HG03196 (cell line): Measurements from ENCODE around the gene EIF4G3.
"Not testable (repeated sequence)": the region's sequence is repeated elsewhere in the genome, so short reads cannot be mapped to it uniquely, and the experiment has no call there.

Source experiments
- ATAC-seq: cut with Tn5 transposase; IDR thresholded peaks from one replicate; pipeline ENCODE4 v1.9.1; 2021; ENCODE audit not compliant: unreplicated experiment

The EIF4G3 gene

DNA sequence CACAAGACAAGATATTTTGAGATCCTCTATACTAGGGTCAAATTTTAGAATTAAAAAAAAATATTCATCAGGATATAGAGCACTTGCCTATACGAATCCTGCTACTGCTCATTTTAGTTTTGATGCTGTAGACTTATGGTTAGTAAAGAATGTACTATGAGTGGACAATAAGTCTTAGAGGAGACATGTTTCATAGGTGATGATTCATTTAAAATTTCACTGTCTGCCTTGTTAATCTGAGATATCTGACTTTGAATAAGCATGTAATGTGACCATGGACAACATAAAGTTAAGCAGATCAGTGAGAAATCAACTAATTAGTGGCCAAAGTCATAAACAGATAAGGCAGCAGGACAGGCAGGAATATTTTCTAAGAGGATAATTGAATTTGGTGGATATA is 282.8 kb downstream of the EIF4G3 start:
- no peak for ATAC-seq

DNA sequence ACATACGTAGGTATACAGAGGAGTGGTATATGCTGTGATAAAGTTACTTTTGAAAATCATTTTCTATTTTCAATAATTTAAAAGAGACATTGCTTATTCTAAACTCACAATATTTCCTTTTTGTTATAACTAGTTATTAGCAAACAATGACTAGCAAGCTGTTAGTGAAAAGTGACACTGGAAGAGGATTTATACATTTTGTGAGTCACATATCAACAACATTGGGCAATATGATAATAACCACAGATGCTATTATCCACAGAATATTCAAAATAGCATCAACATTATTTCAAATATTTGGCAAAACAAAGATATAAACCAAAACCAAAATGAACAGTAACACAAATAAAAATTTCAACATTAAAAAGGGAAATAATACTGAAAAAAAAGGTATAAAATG is 285.6 kb downstream of the EIF4G3 start:
- no peak for ATAC-seq

DNA sequence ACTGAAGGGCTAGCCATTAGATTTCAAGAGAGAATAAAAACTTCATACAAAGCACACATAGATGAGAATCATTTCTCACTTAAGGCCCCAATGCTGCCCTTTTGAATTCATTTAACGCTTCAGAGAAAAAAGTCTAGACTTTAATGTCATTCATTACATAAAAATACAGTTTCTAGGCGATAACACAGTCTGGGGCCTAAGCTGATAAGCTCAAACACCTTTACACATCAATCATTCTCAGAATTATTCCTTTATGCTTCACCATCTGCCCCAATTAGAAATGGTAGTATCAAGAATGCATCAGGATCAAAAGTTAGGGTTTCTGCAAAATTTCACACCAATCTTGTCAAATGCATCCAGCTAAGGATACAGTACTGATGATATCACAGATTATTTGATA is 289.5 kb downstream of the EIF4G3 start:
- no peak for ATAC-seq

DNA sequence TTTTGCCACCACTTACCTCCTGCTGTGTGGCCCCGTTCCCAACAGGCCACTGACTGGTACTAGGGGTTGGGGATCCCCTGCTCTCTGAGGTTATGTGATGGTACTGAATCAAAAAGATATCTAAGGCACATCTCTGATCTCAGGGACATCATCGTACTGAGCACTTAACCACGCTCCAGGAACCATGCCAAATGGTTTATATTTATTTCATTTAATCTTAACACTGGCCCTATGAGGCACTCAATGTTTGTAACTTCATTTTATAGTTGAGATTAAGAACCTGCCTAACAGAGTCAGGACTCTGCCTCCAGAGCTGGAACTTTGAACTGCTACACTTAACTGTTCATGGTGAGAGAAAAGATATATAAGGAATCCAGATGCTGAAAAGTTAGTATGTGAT is 291.6 kb downstream of the EIF4G3 start:
- no peak for ATAC-seq

- ATAC-seq, result no peak
These were observed 292.2 kb downstream of the EIF4G3 start for GRCh38 chr1:20884513-20884912.

DNA sequence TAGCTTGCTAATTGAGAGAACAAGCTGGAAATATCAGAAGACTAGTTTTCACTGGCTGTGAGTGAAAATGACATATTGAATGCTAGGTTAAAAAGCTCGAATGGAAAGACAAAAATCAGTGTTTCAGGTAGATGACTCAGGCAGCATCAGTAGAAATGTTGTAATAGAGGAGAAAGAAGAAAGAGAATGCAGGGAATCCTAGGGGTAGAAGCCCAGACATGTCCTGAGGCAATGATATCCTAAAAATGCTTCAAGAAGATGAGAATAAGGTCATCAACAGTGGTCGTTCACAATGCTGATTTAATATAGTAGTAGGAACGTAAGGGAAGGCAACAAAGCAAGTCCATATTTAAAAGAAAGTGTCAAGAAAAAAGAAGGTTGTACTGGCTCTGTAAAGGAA is 292.9 kb downstream of the EIF4G3 start:
- ATAC-seq, result no peak

DNA sequence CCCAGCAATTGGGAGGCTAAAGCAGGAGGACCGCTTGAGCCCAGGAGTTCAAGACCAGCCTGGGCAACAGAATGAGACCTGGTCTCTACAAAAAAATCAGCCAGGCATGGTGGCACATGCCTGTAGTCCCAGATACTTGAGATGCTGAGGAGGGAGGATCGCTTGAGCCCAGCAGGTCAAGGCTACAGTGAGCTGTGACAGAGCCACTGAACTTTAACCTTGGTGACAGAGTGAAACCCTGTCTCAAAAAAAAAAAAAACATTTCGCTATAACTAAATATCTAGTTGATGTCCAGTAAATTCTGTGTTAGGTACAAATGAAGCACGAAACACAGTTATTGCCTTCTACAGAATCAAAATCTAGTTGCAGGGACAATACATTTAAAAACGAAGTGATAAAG is 293.9 kb downstream of the EIF4G3 start:
- no peak for ATAC-seq

DNA sequence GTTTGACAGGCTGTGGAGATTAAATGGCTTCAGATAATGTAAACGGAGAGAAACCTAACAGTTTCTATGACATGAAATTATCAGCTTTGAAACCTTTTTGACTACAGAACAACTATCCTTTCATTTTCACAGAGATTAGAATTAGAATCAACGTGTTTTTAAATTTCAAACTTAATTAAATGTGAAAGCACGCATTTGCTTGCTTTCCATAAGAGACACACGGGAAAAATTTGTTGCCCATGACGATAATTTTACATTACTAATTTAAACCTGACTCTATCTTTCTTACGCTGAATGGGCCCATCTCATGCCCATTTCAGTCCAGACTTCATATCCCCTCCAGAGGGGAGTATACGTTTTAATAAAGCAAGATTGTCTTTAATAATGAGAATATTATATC is 297.9 kb downstream of the EIF4G3 start:
- no peak for ATAC-seq

DNA sequence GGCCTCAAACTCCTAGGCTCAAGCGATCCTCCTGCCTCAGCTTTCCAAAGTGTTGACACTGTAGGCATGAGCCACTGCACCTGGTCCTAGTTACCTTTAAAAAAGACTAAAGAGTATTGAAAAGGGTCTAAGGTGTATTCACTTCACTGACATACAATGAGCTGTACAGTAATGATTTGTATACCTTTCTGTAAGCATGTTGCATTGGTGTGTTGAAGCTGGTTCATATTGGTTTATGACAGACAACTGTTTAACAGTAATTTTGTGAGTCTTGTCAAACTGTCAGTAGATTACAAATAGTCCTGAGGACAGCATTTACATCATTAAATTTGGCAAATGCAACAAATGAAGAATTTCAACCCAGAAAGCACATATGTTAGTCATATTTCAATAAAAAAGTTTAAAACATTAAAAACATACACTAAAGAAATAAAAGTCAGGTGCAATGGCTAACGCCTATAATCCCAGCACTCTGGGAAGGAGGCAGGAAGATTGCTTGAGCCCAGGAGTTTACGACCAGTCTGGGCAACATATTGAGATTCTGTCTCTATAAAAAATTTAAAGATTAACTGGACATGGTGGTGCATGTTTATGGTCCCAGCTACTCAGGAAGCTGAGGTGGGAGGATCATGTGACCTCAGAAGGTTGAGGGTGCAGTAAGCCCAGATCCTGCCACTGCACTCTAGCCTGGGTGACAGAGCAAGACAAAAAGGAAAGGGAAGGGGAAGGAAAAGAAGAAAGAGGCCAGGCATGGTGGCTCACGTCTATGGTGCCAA is 301.3 kb downstream of the EIF4G3 start:
- no peak for ATAC-seq

DNA sequence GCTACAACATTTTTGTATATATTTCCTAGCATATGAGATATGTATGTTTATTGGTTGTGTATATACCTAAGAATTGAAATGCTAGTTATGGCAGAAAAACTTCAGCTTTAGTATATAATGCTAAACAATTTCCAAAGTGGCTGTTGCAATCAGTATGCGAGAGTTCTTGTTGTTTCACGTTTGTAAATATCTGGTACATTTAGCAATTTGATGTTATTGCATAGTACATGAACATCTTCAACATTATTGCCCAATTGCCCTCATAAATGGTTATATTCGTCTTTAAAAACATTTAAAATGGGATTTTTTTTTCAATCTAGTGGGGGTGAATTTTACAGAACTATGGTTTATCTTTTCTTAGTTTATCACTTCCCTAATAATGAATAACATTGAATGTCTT is 303.4 kb downstream of the EIF4G3 start:
- ATAC-seq, result no peak

GRCh38 chr1:20871419-20871818 is 305.3 kb downstream of the EIF4G3 start:
- no peak for ATAC-seq

- ATAC-seq, result no peak
These were observed 306.0 kb downstream of the EIF4G3 start for GRCh38 chr1:20870718-20871117.

DNA sequence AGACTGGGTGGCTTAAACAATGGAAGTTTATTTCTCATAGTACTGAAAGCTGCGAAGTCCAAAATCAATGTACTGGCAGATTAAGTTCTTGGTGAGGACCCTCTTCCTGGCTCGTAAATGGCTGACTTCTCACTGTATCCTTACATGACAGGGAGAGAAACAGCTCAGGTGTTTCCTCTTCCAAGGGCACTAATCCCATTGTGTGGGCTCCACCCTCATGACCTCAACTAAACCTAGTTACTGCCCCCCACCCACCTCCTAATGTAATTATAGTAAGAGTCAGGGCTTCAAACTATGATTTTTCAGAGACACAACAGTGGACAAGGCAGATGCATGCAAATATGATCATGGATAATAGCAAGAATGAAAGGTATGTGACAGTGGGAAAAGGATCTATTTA is 308.4 kb downstream of the EIF4G3 start:
- ATAC-seq, result no peak

- ATAC-seq, result no peak
These were observed 308.9 kb downstream of the EIF4G3 start for GRCh38 chr1:20867847-20868246.

- ATAC-seq, result no peak
These were observed 309.6 kb downstream of the EIF4G3 start for GRCh38 chr1:20867062-20867461.

DNA sequence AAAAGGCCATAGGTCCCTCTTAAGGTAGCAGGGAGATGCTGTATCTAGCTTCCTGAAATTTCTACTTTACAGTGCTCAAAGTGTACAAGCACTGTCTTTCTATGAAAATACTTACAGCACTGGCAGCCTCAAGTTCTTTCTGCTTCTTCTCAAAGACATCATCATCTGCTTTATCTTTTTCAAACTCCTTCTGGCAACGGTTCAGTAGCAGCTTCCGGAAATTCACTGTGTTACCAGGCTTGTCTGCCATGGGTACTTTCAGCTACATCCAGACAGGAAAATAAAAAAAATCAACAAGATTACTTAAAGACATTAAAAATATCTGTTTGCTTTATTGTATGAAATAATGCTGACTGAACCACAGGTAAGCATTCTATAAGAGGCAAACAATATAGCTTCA is 311.7 kb downstream of the EIF4G3 start:
- ATAC-seq, result no peak

- no peak for ATAC-seq
These were observed 322.2 kb downstream of the EIF4G3 start for GRCh38 chr1:20854529-20854928.

GRCh38 chr1:20851791-20852190 is 324.9 kb downstream of the EIF4G3 start:
- ATAC-seq, result not testable (repeated sequence)

GRCh38 chr1:20850021-20850420 is 326.7 kb downstream of the EIF4G3 start:
- ATAC-seq, result no peak

DNA sequence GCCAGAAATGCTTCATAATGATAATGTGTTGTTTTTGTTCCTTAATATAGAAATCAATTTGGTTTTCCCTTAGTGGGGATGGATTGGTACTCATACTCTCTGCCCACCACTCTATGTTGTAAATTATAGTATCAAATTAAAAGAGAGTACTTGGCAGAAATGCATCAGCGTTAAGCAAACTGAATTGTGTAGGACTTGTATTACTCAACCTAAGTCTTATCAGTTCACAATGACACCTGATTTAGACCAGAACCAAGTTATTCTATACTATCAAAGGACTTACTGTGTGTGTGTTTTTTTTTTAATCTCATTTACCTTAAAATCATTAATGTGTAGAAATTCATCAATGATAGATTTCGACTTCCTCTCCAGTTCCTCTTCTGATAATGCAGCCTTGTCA is 327.6 kb downstream of the EIF4G3 start:
- no peak for ATAC-seq

- no peak for ATAC-seq
These were observed 328.5 kb downstream of the EIF4G3 start for GRCh38 chr1:20848162-20848561.

GRCh38 chr1:20847611-20848080 is 329.1 kb downstream of the EIF4G3 start:
- no peak for ATAC-seq
